ENCODE results near the gene LMX1B. TPM values are rescaled to one million over a fixed set of nuclear protein-coding genes. Genes with fewer than 3 reads are reported as not detected.

LMX1B gene
- total RNA-seq, 2 experiments from 2014 or later = not detected

DNA sequence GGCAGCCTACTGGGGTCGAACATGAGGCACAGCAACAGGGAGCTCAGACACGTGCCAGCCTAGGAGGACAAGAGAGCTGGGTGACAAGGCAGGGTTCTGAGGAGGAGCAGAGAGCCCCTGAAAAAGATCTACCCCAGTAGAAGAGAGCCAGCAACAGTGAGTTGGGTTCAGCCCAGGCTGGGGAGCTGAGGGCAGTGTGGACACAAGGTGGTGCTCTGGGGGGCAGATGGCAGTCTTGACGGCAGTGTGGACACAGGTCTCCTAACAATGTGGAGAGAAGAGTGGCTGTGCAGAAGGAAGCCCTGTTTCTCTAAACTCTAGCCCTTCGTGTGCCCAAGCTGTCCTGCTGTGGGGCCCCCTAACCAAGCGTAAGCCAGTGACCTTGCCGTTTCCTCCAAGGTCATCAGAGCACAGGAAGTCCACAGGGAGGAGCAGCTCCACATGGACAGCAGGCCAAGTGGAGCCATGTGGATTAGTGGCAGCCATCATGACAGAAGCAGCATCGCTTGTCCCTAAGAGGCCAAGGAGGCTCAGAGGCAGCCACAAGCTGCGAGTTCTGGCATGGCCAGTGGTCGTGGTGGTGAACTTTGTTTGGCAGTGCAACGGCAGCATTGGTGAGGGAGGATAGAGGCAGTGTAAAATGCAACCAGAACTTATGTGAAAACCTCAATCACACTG lies 25.1 kb upstream of the LMX1B start:
- peaks cover 29% of the 10 kb centered on the region for H3K27me3 Mint-ChIP-seq
- H3K4me3 Mint-ChIP-seq = no peak overlapping the region
- ATAC-seq (ENCODE audit: low read depth) = no peak

DNA sequence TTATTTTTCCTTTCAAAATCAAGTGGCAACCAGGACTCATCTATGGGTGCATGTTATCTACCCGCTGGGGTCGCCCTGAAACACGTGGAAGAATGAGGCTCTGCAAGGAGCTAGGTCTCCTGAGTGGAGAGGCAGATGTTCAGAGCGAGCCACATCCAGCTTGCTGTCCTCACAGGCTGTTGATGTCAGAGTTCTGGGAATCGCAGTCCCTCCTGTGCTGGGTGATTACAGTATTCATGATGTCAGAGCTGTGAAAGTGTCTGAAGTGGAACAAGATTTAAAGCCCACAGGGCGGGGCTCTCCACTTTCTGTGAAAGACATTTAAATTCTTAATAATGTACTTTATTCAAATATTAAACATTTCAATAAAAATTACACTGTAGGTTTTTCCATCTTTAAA lies 24.4 kb upstream of the LMX1B start:
- no peak for DNase-seq
- H3K4me3 Mint-ChIP-seq = no peak overlapping the region
- no peaks in the 10 kb centered on the region for H3K4me1 Mint-ChIP-seq
- no peak for ATAC-seq (ENCODE audit: low read depth)
- H3K9me3 Mint-ChIP-seq = no peaks in the 10 kb centered on the region
- no peak overlapping the region for H3K27ac Mint-ChIP-seq
- POLR2A ChIA-PET = no interaction called here
- H3K36me3 Mint-ChIP-seq = no peaks in the 10 kb centered on the region
- peaks cover 36% of the 10 kb centered on the region for H3K27me3 Mint-ChIP-seq

More for the DNA sequence above, 25.1 kb upstream of the LMX1B start:
- Mint-ChIP-seq H3K27ac (no peak overlapping the region), H3K4me1 (no peaks in the 10 kb centered on the region), H3K9me3 (no peaks in the 10 kb centered on the region), H3K36me3 (no peaks in the 10 kb centered on the region)
- no peak for DNase-seq
- POLR2A ChIA-PET = no interaction called here

DNA sequence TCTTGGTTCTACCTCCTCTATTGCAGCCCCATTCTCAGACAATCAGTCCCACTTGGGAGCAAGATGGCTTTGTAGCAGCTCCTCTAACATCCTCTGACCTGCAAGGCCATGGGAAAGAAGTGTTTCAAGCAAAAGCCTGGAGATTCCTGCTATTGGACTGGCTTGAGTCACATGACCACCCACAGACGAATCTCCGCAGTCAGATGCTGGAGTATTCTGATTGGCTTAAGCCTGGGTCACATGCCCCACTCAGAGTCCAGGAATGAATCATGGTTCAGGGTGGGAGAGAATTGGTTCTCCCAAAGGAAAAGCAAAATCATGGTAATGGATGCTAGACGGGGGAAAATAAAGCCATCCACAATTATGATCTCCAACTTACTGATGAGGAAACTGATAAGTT lies 22.6 kb upstream of the LMX1B start:
- Mint-ChIP-seq H3K27me3 (peaks cover 49% of the 10 kb centered on the region), H3K4me3 (no peak overlapping the region), H3K9me3 (no peaks in the 10 kb centered on the region), H3K4me1 (no peaks in the 10 kb centered on the region), H3K36me3 (no peaks in the 10 kb centered on the region), H3K27ac (no peak overlapping the region)
- ATAC-seq (ENCODE audit: low read depth) (no peak), DNase-seq (no peak)
- POLR2A ChIA-PET = no interaction called here

DNA sequence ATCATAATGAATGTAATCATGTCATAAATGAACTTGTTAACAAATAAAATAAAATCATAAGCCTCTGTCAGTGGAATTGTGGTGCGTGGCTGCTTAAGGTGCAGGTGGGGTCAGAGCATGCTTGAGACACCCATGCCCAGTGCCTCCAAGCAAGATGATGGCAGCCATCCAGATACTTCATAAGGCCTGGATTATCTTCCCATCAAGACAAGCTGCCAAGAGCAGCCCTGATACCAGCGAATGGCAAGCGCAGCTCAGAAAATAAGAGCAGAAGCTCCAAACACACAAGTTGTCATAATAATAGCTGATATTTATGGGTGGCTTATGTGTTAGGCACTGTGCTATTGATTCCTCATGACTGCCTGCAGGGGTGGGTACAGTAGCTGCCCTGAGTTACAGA lies 21.8 kb upstream of the LMX1B start:
- H3K27me3 Mint-ChIP-seq = peaks cover 57% of the 10 kb centered on the region
- ATAC-seq (ENCODE audit: low read depth) (no peak), DNase-seq (no peak)
- no peaks in the 10 kb centered on the region for H3K9me3 Mint-ChIP-seq
- no peaks in the 10 kb centered on the region for H3K4me1 Mint-ChIP-seq
- H3K36me3 Mint-ChIP-seq = no peaks in the 10 kb centered on the region
- H3K27ac Mint-ChIP-seq = no peak overlapping the region
- POLR2A ChIA-PET = interaction anchor here (0.5 kb wide), 1 partner anchor 783 kb away, joined by 3 read pairs; no protein-coding TSS in a partner anchor
- H3K4me3 Mint-ChIP-seq = no peak overlapping the region

DNA sequence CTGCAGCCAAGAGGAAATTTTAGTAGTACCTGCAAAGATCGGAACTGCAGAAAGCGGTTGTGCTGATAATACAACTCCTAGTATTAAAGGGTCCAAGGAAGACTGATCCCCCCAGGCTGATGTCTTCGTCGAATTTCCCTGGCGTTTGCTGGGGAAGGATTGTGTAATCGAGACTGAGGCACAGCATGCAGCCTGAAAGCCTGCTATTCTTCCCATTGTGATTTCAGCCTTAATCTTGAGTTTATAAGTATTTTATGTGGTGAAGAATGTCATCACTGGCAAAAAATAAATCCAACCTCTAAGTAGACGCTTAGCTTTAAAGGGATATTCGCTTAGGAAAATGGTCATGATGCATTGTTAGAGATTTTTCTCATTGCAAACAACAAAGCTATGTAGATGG lies 21.3 kb upstream of the LMX1B start:
- H3K9me3 Mint-ChIP-seq = no peaks in the 10 kb centered on the region
- DNase-seq (no peak), ATAC-seq (ENCODE audit: low read depth) (no peak)
- H3K36me3 Mint-ChIP-seq = no peaks in the 10 kb centered on the region
- H3K4me1 Mint-ChIP-seq = no peaks in the 10 kb centered on the region
- H3K27me3 Mint-ChIP-seq = peaks cover 61% of the 10 kb centered on the region
- no peak overlapping the region for H3K27ac Mint-ChIP-seq
- POLR2A ChIA-PET = interaction anchor here (0.5 kb wide), 1 partner anchor 783 kb away, joined by 3 read pairs; no protein-coding TSS in a partner anchor
- no peak overlapping the region for H3K4me3 Mint-ChIP-seq

DNA sequence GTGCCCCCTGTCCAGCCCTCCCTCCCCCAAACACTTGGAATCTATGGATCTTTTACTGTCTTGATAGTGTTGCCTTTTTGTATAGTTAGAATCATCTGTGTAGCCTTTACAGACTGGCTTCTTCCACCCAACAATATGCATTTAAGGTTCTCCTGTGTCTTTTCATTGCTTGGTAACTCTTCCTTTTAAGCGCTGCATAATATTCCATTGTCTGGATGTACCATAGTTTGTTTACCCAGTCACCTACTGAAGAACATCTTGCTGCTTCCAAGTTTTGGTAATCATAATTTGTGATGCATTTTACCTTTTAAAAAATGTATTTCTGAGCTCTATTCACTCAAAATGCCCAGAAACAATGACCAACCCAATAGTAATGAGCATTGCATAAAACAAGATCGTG lies 17.7 kb upstream of the LMX1B start:
- POLR2A ChIA-PET = no interaction called here
- no peak overlapping the region for H3K27ac Mint-ChIP-seq
- no peak overlapping the region for H3K4me3 Mint-ChIP-seq
- no peaks in the 10 kb centered on the region for H3K4me1 Mint-ChIP-seq
- ATAC-seq (ENCODE audit: low read depth) (no peak), DNase-seq (no peak)
- no peaks in the 10 kb centered on the region for H3K9me3 Mint-ChIP-seq
- H3K36me3 Mint-ChIP-seq = no peaks in the 10 kb centered on the region
- peaks cover 66% of the 10 kb centered on the region for H3K27me3 Mint-ChIP-seq

DNA sequence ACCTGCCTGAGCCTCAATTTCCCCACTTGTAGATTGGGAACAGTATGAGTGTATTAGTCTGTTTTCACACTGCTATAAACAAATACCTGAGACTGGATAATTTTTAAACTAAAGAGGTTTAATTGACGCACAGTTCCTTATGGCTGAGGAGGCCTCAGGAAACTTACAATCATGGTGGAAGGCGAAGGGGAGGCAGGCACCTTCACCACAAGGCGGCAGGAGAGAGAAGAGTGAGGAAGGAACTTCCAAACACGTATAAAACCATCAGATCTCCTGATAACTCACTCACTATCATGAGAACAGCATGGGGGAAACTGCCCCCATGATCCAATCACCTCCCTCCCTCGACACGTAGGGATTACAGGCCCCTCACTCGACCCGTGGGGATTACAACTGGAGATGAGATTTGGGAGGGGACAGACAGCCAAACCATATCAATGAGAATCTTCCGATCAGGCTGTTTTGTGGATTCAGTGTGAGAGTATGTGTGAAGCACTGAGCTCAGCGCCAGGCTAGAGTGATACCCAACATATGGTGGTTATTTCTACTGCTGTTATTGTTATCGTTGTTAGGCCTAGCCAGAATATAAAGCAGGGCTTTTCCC lies 14.6 kb upstream of the LMX1B start:
- no peaks in the 10 kb centered on the region for H3K9me3 Mint-ChIP-seq
- H3K4me3 Mint-ChIP-seq = no peak overlapping the region
- H3K27me3 Mint-ChIP-seq = peaks cover 50% of the 10 kb centered on the region
- DNase-seq = no peak
- no peak overlapping the region for H3K27ac Mint-ChIP-seq
- H3K4me1 Mint-ChIP-seq = no peaks in the 10 kb centered on the region
- H3K36me3 Mint-ChIP-seq = no peaks in the 10 kb centered on the region
- ATAC-seq (ENCODE audit: low read depth) = no peak
- POLR2A ChIA-PET = no interaction called here

DNA sequence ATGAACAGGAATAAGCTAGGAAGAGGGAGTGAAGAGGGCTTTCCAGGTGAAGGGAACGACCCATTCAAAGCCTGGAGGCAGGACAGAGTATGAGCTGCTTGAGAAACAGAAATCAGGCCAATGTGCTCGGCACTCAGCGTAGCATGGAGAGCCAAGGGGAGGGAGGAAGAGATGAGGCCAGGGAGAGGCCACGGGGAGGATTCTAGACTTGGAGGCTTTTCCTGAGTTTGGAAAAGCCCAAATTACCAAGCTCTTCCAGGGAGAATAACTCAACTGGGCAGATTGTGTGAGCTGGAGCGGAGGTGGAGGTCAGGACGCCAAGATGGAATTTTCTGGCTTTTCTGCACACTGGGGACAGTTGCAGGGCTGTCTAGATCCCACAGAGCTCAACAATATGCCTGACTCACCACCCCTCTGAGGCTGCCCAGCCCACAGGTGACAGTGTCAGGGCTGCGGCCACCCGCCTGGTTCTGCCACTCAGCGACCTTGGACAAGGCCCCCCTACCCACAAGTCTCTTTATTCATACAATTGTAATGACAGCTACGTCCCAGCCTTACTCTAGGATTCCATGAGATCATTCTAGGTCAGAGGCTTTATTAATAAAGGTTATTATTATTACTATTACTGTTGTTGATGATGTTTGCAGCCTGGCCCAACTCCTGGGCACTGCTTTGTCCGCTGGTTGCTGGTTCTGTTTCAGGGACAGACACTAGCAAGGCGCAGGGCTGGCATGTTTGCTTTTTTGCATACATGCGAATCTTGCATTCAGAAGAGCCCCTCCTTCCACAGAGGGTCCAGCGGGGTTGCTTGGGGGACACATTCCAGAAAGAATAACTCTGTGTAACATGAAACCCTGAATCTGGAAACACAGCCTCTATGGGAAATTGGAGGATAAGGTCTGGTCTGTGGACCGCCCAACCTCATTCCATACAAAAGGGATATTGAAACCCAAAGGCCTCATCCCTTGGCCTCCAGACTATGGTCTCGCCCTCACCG lies 9.4 kb upstream of the LMX1B start:
- H3K4me3 Mint-ChIP-seq = no peak overlapping the region
- H3K4me1 Mint-ChIP-seq = peaks cover 3% of the 10 kb centered on the region
- POLR2A ChIA-PET = no interaction called here
- H3K9me3 Mint-ChIP-seq = no peaks in the 10 kb centered on the region
- H3K27ac Mint-ChIP-seq = no peak overlapping the region
- H3K36me3 Mint-ChIP-seq = no peaks in the 10 kb centered on the region
- H3K27me3 Mint-ChIP-seq = peaks cover 48% of the 10 kb centered on the region
- ATAC-seq (ENCODE audit: low read depth) (no peak), DNase-seq (no peak)

DNA sequence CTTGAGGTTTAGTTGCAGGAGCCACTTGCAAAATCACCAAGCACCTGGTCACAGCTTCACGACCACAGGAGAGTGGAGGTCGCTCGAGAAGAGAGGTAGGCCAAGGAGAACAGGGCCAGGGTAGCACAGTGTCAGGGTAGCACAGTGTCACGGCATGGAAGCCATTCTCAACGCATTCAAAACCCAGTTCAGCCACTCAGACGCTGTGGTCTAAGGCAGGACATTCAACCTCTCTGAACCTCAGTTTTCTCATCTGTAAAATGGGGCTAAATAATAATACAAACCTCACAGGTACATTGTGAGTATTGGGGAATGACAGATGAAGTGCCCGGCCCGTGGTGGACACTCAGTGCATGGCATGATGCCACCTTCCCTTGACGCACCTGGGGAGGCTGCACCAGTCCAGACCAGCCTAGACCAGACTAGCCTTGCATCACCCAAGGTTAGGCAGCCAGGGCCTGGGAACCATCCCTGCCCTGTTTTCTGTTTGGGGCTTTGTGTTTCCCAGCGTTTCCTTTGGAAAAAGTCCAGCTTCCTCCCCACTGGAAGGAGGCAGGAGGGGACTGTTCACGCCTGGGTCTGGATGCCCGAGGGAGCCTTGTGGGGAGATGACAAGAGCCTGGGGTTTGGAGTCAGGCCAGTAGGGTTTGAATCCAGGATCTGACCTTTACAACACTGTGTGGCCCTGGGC lies 7.8 kb upstream of the LMX1B start:
- no peak overlapping the region for H3K27ac Mint-ChIP-seq
- H3K4me3 Mint-ChIP-seq = no peak overlapping the region
- no peak for DNase-seq
- peaks cover 49% of the 10 kb centered on the region for H3K27me3 Mint-ChIP-seq
- no peaks in the 10 kb centered on the region for H3K36me3 Mint-ChIP-seq
- no peaks in the 10 kb centered on the region for H3K9me3 Mint-ChIP-seq
- no peak for ATAC-seq (ENCODE audit: low read depth)
- peaks cover 3% of the 10 kb centered on the region for H3K4me1 Mint-ChIP-seq
- POLR2A ChIA-PET = no interaction called here

DNA sequence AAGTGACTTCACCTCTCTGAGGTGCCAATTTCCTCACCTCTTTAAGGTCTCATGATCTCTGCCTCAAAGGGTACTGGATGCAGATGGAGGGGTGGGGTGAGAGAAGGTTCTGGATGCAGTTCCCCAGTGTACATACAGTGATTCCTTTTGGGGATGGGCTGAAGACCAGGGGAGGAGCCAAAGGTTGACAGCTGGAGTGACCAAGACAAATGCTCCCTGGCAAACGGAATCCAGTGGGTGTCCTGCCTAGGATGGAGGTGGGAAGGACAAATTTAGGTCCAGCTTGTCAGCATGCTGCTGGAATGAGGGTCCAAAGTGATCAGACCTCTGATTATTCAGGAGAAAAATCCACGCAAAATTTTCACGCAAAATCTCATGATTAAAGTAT lies 7.3 kb upstream of the LMX1B start:
- DNase-seq (no peak), ATAC-seq (ENCODE audit: low read depth) (no peak)
- peaks cover 6% of the 10 kb centered on the region for H3K4me1 Mint-ChIP-seq
- no peak overlapping the region for H3K4me3 Mint-ChIP-seq
- H3K27ac Mint-ChIP-seq = no peak overlapping the region
- H3K27me3 Mint-ChIP-seq = peaks cover 52% of the 10 kb centered on the region
- no peaks in the 10 kb centered on the region for H3K36me3 Mint-ChIP-seq
- no peaks in the 10 kb centered on the region for H3K9me3 Mint-ChIP-seq
- POLR2A ChIA-PET = no interaction called here

DNA sequence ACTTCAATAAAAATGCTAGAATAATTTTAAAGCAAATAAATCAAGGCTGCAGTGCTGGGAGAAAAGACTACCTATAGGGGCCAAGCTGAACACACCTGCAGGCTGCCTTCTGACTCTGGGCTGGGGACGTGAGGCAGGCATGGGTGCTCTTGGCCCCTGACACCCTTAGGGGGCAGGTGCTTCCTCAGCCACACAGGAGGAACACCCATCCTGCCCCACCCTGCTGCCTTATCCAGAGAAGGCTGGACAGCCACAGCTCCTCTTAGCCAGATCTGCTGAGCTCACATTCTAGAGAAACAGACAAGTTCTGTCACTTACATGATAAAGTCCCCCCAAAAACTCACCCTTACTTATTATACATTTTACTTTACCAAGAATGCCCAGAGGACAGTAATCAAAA lies 6.6 kb upstream of the LMX1B start:
- Mint-ChIP-seq H3K4me3 (no peak overlapping the region), H3K27ac (no peak overlapping the region), H3K27me3 (peaks cover 57% of the 10 kb centered on the region), H3K9me3 (no peaks in the 10 kb centered on the region), H3K4me1 (peaks cover 9% of the 10 kb centered on the region), H3K36me3 (no peaks in the 10 kb centered on the region)
- POLR2A ChIA-PET = no interaction called here
- ATAC-seq (ENCODE audit: low read depth) = no peak
- DNase-seq = no peak

DNA sequence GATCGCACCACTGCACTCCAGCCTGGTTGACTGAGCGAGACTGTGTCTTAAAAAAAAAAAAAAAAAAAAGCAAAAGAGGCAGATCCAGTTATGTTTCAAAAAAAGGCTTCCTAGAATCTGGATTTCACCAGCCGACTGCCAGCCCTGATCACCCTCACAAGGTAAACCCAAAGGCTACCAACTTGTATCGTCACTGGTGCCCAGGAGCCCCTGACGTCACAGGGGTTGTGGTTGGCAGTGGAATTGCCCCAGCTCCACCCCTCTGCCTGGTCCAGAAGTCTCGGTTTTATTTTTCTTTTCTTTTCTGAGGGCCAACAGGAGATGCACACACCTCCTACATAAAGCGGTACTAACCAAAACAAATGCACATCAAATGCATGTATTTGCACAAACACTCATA lies 6.0 kb upstream of the LMX1B start:
- no peak for DNase-seq
- no peaks in the 10 kb centered on the region for H3K9me3 Mint-ChIP-seq
- H3K4me1 Mint-ChIP-seq = peaks cover 10% of the 10 kb centered on the region
- H3K27ac Mint-ChIP-seq = no peak overlapping the region
- H3K36me3 Mint-ChIP-seq = no peaks in the 10 kb centered on the region
- peaks cover 59% of the 10 kb centered on the region for H3K27me3 Mint-ChIP-seq
- no peak for ATAC-seq (ENCODE audit: low read depth)
- POLR2A ChIA-PET = no interaction called here
- no peak overlapping the region for H3K4me3 Mint-ChIP-seq

DNA sequence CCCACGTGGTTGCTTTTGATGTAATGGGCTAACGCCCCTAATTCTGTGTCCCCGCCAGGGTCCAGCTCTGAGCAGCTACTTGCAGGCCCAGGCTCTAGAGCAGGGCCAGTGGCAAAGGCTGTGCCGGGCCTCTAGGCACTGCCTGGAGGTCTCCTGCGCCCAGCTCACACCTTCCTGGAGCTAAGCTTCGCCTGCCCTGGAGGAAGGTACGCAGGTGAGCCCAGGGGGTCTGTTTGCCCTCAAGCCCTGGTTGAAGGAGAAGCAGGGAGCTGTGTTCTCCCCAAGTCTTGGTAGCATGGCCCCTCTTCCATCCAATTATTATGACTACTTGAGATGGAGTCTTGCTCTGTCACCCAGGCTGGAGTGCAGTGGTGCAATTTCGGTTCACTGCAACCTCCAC lies 5.2 kb upstream of the LMX1B start:
- H3K27ac Mint-ChIP-seq = no peak overlapping the region
- peaks cover 10% of the 10 kb centered on the region for H3K4me1 Mint-ChIP-seq
- no peak overlapping the region for H3K4me3 Mint-ChIP-seq
- H3K9me3 Mint-ChIP-seq = no peaks in the 10 kb centered on the region
- H3K36me3 Mint-ChIP-seq = no peaks in the 10 kb centered on the region
- H3K27me3 Mint-ChIP-seq = peaks cover 64% of the 10 kb centered on the region
- POLR2A ChIA-PET = interaction anchor here (0.5 to 0.6 kb wide), 2 partner anchors 112 to 1240 kb away, joined by 3 to 9 read pairs; no protein-coding TSS in a partner anchor
- no peak for DNase-seq
- no peak for ATAC-seq (ENCODE audit: low read depth)

Data from activated naive CD8-positive, alpha-beta T cell treated with anti-CD3 and anti-CD28 coated beads, Interleukin-2, amount 10 ng/mL, durations not matched to agents 7 days and 5 days (primary cell).